ENCODE results near the gene CSNK2B. TPM values are rescaled to one million over a fixed set of nuclear protein-coding genes. Genes with fewer than 3 reads are reported as not detected.

Gene CSNK2B
- total and polyA plus RNA-seq, 9 of the 15 experiments (the other 6 are each of a cell fraction or from before 2014, with no cell fraction given) = 120 to 1,126 (median 529) TPM

DNA sequence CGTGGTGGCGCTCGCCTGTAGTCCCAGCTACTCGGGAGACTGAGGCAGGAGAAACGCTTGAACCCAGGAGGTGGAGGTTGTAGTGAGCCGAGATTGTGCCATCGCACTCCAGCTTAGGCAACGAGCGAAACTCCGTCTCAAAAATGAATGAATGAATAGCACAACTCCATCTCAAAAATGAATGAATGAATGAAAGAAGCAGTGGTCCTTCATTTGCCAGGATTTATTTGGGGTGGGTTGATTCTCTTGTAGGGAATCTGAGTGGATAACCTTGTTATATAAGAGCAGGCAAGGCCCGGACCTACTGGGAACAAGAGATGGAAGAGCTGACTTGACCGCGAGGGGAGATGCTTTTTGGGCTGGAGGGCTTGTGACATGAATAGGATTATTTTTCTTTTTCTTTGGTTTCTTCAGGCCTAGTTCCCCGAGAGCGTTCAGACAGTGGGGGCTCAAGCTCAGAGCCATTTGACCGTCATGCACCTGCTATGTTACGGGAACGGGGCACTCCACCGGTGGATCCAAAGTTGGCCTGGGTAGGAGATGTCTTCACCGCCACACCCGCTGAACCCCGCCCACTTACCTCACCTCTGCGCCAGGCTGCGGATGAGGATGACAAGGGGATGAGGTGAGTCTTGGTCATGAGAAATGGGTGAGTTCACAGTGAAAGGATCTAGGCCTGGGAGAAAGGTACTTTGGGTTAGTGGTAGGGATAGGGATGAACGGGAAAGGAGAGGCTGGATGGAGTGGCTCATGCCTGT lies 35.5 kb upstream of the CSNK2B start:
- WGBS (ENCODE audit: insufficient coverage, low coverage, missing lambda C conversion rate) = 94% methylated on average over 23 of the region's 25 CpGs
- intact Hi-C loops (cut with micrococcal nuclease) (no loop called here), in situ Hi-C loops (cut with MboI) (no loop called here)
- no peak overlapping the region for H3K4me3 ChIP-seq
- no peak overlapping the region for H2AFZ ChIP-seq (ENCODE audit: low read depth, low read length)
- no peaks in the 10 kb centered on the region for H3K9me1 ChIP-seq (ENCODE audit: control insufficient read depth, insufficient read depth, low read length)
- BruUV-seq (replicated peaks) = no TSS peak
- 0 out of 4 replicates have a peak overlapping the region, but pooled peaks of 1 of the 2 experiments have one; percentile 22 for H3K9ac ChIP-seq (ENCODE audit: insufficient read depth in 1 of 2, low read depth in 2 of 2, low read length in 2 of 2)
- peaks cover 100% of the 10 kb centered on the region for H3K36me3 ChIP-seq (ENCODE audit: control insufficient read depth, insufficient read depth, low read length)
- H4K20me1 ChIP-seq (replicated peaks; ENCODE audit: control insufficient read depth, insufficient read depth, low read length) = peaks cover 20% of the 10 kb centered on the region
- H3K27ac ChIP-seq (ENCODE audit: extremely low read depth, low read depth, low read length) = no peak overlapping the region; the same call in 2 of the 3 replicates
- H3K79me2 ChIP-seq (ENCODE audit: control insufficient read depth, insufficient read depth, low read length) = peaks cover 35% of the 10 kb centered on the region
- ATAC-seq = no peak; the same call in 2 of the 3 replicates
- peaks cover 0 to 22% of the 10 kb centered on the region in 2 experiments; a peak in 1 of 5 replicates for H3K4me1 ChIP-seq (replicated peaks in 1 of 2; ENCODE audit: control insufficient read depth in 2 of 2, insufficient read depth in 2 of 2, low read length in 2 of 2)
- H3K27me3 ChIP-seq (ENCODE audit: control insufficient read depth in 2 of 2, insufficient read depth in 2 of 2, low read length in 2 of 2) = no peaks in the 10 kb centered on the region
- ChIA-PET POLR2A (interaction anchor here (0.6 to 14.8 kb wide), 8 partner anchors 5 to 89 kb away, joined by 3 to 274 read pairs (median 5); partner anchors contain the start of genes C6orf47, DDX39B and PRRC2A), CTCF (ENCODE audit: low intra/inter-chr PET ratio) (interaction anchor here (0.5 kb wide), 1 partner anchor 203 kb away, joined by 3 read pairs; no protein-coding TSS in a partner anchor)
- H3K9me3 ChIP-seq (replicated peaks; ENCODE audit: control insufficient read depth, insufficient read depth, low read depth, low read length) = no peaks in the 10 kb centered on the region
- no peak overlapping the region for H3K4me2 ChIP-seq (ENCODE audit: insufficient read depth, low read length)
- no peak for DNase-seq (ENCODE audit: extremely low read depth in 1 of 4, low spot score in 3 of 4)
- no peak for FAIRE-seq
- TF ChIP-seq ZNF324 (CRISPR knock-in tag; IDR thresholded peaks at IDR 0.05) = no peak
- TF ChIP-seq ELF1 (tag; IDR thresholded peaks at IDR 0.05) = no peak
- peak; percentile 35; the same call in 1 of the 2 replicates for TF ChIP-seq POLR2AphosphoS5 (IDR thresholded peaks at IDR 0.05; ENCODE audit: control insufficient read depth, insufficient read depth, low read depth, low read length)
- TF ChIP-seq ESRRA (IDR thresholded peaks at IDR 0.05; ENCODE audit: borderline replicate concordance, low read depth) = no peak
- peak; percentile 33; the same call in 1 of the 2 replicates for TF ChIP-seq ZNF224 (CRISPR knock-in tag; IDR thresholded peaks at IDR 0.05)
- TF ChIP-seq ZNF316 (IDR thresholded peaks at IDR 0.05) = no peak
- TF ChIP-seq KLF13 (tag; IDR thresholded peaks at IDR 0.05; ENCODE audit: borderline replicate concordance, low read depth) = 0 out of 2 replicates have a peak, but pooled peaks have one; percentile 36
- TF ChIP-seq BRCA1 (IDR thresholded peaks at IDR 0.05) = no peak
- no peak for TF ChIP-seq BRCA1 (CRISPR knock-in tag; IDR thresholded peaks at IDR 0.05)
- TF ChIP-seq ZNF668 (CRISPR knock-in tag; IDR thresholded peaks at IDR 0.05) = no peak
- no peak; the same call in 1 of the 2 replicates for TF ChIP-seq POLR2G (IDR thresholded peaks at IDR 0.05; ENCODE audit: low read depth, low read length)
- no peak for TF ChIP-seq MAZ (CRISPR knock-in tag; conservative IDR thresholded peaks at IDR 0.05 in 1 of 2, IDR thresholded peaks at IDR 0.05 in 1 of 2)
- TF ChIP-seq, protein P1, sequence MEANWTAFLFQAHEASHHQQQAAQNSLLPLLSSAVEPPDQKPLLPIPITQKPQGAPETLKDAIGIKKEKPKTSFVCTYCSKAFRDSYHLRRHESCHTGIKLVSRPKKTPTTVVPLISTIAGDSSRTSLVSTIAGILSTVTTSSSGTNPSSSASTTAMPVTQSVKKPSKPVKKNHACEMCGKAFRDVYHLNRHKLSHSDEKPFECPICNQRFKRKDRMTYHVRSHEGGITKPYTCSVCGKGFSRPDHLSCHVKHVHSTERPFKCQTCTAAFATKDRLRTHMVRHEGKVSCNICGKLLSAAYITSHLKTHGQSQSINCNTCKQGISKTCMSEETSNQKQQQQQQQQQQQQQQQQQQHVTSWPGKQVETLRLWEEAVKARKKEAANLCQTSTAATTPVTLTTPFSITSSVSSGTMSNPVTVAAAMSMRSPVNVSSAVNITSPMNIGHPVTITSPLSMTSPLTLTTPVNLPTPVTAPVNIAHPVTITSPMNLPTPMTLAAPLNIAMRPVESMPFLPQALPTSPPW (CRISPR knock-in tag; IDR thresholded peaks at IDR 0.05) = no peak
- TF ChIP-seq NUFIP1 (IDR thresholded peaks at IDR 0.05; ENCODE audit: partially characterized antibody) = no peak
- TF ChIP-seq TOE1 (IDR thresholded peaks at IDR 0.05; ENCODE audit: borderline replicate concordance) = no peak
- no peak for TF ChIP-seq TOE1 (CRISPR knock-in tag; IDR thresholded peaks at IDR 0.05; ENCODE audit: borderline replicate concordance, low read depth)
- no peak for TF ChIP-seq RBM25 (IDR thresholded peaks at IDR 0.05; ENCODE audit: low read depth, low read length, severe bottlenecking)
- peak; percentile 69 for TF ChIP-seq POLR2B (IDR thresholded peaks at IDR 0.05; ENCODE audit: low read depth, partially characterized antibody)
